ENCODE measurements around the gene ACBD3.

- peak; percentile 40 to 97 (median 96) for TF ChIP-seq CTCF (IDR thresholded peaks at IDR 0.05)
- TF ChIP-seq POLR2A (IDR thresholded peaks at IDR 0.05): peak in 1 of 2 donors; percentile 41
Measured at GRCh38 chr1:226121587-226122400, 64.7 kb downstream of the ACBD3 start.

Data from uterus (tissue), 2 donors.